ENCODE measurements around the gene PGP. TPM values are rescaled to one million over a fixed set of nuclear protein-coding genes. Genes with fewer than 3 reads are reported as not detected.

The PGP gene
- polyA plus RNA-seq, 1 donor (not counting 4 experiments of a cell fraction or from before 2014, with no cell fraction given): 10.3 TPM

DNA sequence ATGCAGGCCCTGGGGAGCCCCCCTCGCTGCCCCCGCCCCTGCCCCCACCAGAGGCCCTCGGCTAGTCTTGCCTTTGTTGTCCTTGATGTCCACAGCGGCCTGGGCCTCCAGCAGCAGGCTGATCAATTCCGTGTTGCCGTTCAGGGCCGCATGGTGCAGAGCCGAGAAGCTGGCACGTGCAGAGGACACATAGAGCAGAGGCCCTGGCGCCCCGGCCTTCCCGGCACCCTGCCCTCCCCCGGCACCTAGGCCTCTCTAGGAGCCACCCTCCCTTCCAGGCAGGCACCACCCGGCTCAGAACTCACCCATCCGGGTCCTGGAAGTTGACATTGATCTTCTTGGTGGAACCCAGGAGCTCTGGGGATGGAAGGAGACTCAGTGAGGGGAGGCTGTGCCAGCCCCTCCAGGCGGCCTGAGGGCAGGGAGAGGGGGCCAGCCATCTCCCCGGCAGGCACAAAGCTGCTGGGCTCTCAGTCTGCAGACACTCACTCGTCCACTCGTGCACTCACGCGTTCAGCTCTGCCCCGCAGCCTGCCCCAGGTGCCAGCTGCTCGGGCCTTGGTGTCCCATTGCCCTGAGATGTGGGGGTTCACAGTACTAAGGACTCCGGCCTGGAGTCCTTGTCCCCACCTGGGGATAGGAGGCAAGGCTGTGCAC lies 24.5 kb downstream of the PGP start:
- dilution Hi-C loops (cut with MboI; ENCODE audit: extremely low pct_ligation_motif_present, low sequenced_read_pairs): no loop called here
- Histone ChIP-seq H3K4me1 (ENCODE audit: control insufficient read depth, extremely low read depth, insufficient read depth, low read length) (peaks cover 9% of the 10 kb centered on the region), H3K4me2 (ENCODE audit: control insufficient read depth, extremely low read depth, insufficient read depth, low read depth, low read length) (no peak overlapping the region), H3K9me1 (ENCODE audit: control insufficient read depth, extremely low read depth, insufficient read depth, low read length) (no peaks in the 10 kb centered on the region), H3K27me3 (ENCODE audit: control insufficient read depth, extremely low read depth, insufficient read depth, low read length) (peaks cover 22% of the 10 kb centered on the region), H3K4me3 (ENCODE audit: control insufficient read depth in 2 of 3, extremely low read depth in 1 of 3, insufficient read depth in 2 of 3, low read depth in 1 of 3, low read length in 3 of 3) (no peak overlapping the region), H3K9me3 (ENCODE audit: control insufficient read depth, low read depth, low read length) (no peaks in the 10 kb centered on the region), H3K9ac (ENCODE audit: control insufficient read depth, extremely low read depth, insufficient read depth, low read length) (no peak overlapping the region), H3K27ac (ENCODE audit: control insufficient read depth, insufficient read depth, low read length) (no peak overlapping the region), H3K36me3 (ENCODE audit: control insufficient read depth in 2 of 2, extremely low read depth in 1 of 2, insufficient read depth in 2 of 2, low read length in 2 of 2) (no peaks in the 10 kb centered on the region), H2AFZ (ENCODE audit: control insufficient read depth, low read length) (no peak overlapping the region), H4K20me1 (ENCODE audit: control insufficient read depth, extremely low read depth, insufficient read depth, low read length) (no peaks in the 10 kb centered on the region), H3K79me2 (ENCODE audit: control insufficient read depth, insufficient read depth, low read length) (no peaks in the 10 kb centered on the region)
- DNase-seq (ENCODE audit: low read depth, low spot score) (no peak), FAIRE-seq (no peak)
- TF ChIP-seq, protein P1, sequence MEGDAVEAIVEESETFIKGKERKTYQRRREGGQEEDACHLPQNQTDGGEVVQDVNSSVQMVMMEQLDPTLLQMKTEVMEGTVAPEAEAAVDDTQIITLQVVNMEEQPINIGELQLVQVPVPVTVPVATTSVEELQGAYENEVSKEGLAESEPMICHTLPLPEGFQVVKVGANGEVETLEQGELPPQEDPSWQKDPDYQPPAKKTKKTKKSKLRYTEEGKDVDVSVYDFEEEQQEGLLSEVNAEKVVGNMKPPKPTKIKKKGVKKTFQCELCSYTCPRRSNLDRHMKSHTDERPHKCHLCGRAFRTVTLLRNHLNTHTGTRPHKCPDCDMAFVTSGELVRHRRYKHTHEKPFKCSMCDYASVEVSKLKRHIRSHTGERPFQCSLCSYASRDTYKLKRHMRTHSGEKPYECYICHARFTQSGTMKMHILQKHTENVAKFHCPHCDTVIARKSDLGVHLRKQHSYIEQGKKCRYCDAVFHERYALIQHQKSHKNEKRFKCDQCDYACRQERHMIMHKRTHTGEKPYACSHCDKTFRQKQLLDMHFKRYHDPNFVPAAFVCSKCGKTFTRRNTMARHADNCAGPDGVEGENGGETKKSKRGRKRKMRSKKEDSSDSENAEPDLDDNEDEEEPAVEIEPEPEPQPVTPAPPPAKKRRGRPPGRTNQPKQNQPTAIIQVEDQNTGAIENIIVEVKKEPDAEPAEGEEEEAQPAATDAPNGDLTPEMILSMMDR (optimal IDR thresholded peaks at IDR 0.05 in 1 of 3, IDR thresholded peaks at IDR 0.05 in 1 of 3, conservative IDR thresholded peaks at IDR 0.05 in 1 of 3; ENCODE audit: extremely low read depth in 1 of 3, insufficient read depth in 2 of 3, low read length in 3 of 3): no peak
- no peak for TF ChIP-seq EZH2 (IDR thresholded peaks at IDR 0.05; ENCODE audit: low read length)

DNA sequence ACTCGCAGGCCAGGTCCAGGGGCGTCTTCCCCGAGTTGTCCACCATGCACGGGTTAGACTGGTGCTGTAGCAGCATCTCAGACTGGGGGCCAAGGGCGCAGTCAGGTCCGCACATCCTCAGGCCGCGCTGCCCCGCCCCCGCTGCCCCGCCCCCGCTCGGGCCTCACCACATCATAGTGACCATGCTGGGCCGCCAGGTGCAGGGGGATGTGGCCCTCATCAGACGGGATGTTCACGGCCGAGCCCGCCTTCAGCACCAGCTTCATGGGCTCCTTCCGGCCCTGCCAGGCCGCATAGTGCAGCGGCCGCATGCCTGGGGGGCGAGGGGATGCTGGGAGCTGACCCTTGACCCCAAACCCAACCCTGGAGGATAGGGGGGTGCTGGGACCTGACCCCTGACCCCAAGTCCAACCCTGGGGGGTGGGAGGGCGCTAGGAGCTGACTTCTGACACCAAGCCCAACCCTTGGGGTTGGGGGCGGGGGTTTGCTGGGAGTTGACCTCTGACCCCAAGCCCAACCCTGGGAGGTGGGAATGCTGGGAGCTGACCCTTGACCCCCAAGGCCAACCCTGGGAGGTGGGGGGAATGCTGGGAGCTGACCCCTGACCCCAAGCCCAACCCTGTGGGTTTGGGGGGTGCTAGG lies 25.3 kb downstream of the PGP start:
- TF ChIP-seq EZH2 (IDR thresholded peaks at IDR 0.05; ENCODE audit: low read length): no peak
- TF ChIP-seq, protein P1 (optimal IDR thresholded peaks at IDR 0.05 in 1 of 3, IDR thresholded peaks at IDR 0.05 in 1 of 3, conservative IDR thresholded peaks at IDR 0.05 in 1 of 3; ENCODE audit: extremely low read depth in 1 of 3, insufficient read depth in 2 of 3, low read length in 3 of 3): no peak
- H2AFZ ChIP-seq (ENCODE audit: control insufficient read depth, low read length): no peak overlapping the region
- dilution Hi-C loops (cut with MboI; ENCODE audit: extremely low pct_ligation_motif_present, low sequenced_read_pairs): no loop called here

More for the DNA sequence above, 25.3 kb downstream of the PGP start:
- no peak overlapping the region for H3K9ac ChIP-seq (ENCODE audit: control insufficient read depth, extremely low read depth, insufficient read depth, low read length)
- no peak overlapping the region for H3K4me3 ChIP-seq (ENCODE audit: control insufficient read depth in 2 of 3, extremely low read depth in 1 of 3, insufficient read depth in 2 of 3, low read depth in 1 of 3, low read length in 3 of 3)
- no peaks in the 10 kb centered on the region for H4K20me1 ChIP-seq (ENCODE audit: control insufficient read depth, extremely low read depth, insufficient read depth, low read length)
- FAIRE-seq (no peak), DNase-seq (ENCODE audit: low read depth, low spot score) (no peak)
- no peaks in the 10 kb centered on the region for H3K9me3 ChIP-seq (ENCODE audit: control insufficient read depth, low read depth, low read length)
- peaks cover 3% of the 10 kb centered on the region for H3K4me1 ChIP-seq (ENCODE audit: control insufficient read depth, extremely low read depth, insufficient read depth, low read length)
- no peak overlapping the region for H3K27ac ChIP-seq (ENCODE audit: control insufficient read depth, insufficient read depth, low read length)
- H3K9me1 ChIP-seq (ENCODE audit: control insufficient read depth, extremely low read depth, insufficient read depth, low read length): no peaks in the 10 kb centered on the region
- H3K4me2 ChIP-seq (ENCODE audit: control insufficient read depth, extremely low read depth, insufficient read depth, low read depth, low read length): no peak overlapping the region
- H3K36me3 ChIP-seq (ENCODE audit: control insufficient read depth in 2 of 2, extremely low read depth in 1 of 2, insufficient read depth in 2 of 2, low read length in 2 of 2): no peaks in the 10 kb centered on the region
- H3K27me3 ChIP-seq (ENCODE audit: control insufficient read depth, extremely low read depth, insufficient read depth, low read length): peaks cover 16% of the 10 kb centered on the region
- no peaks in the 10 kb centered on the region for H3K79me2 ChIP-seq (ENCODE audit: control insufficient read depth, insufficient read depth, low read length)
